Endothelial cell (in vitro differentiated cells): Measurements from ENCODE around the gene LAMC1. TPM values are rescaled to one million over a fixed set of nuclear protein-coding genes. Genes with fewer than 3 reads are reported as not detected.

Source experiments
- DNase-seq: peaks from one replicate; pipeline ENCODE4 v3.0.0; 2021; ENCODE audit warnings: low spot score
- H3K27ac Mint-ChIP-seq: one replicate; pipeline ENCODE4 v1.8.0; 2021; ENCODE audit warnings: mixed read lengths, inconsistent platforms; ENCODE audit not compliant: unreplicated experiment
- H3K27me3 Mint-ChIP-seq: one replicate; pipeline ENCODE4 v1.8.0; 2021; ENCODE audit warnings: mild to moderate bottlenecking, moderate library complexity, mixed read lengths, inconsistent platforms; ENCODE audit not compliant: unreplicated experiment
- H3K36me3 Mint-ChIP-seq: one replicate; pipeline ENCODE4 v1.8.0; 2021; ENCODE audit warnings: mild to moderate bottlenecking, low read depth, mixed read lengths, inconsistent platforms; ENCODE audit not compliant: unreplicated experiment
- H3K4me1 Mint-ChIP-seq: one replicate; pipeline ENCODE4 v1.8.0; 2021; ENCODE audit warnings: mild to moderate bottlenecking, mixed read lengths, inconsistent platforms; ENCODE audit not compliant: unreplicated experiment
- H3K4me3 Mint-ChIP-seq: one replicate; pipeline ENCODE4 v1.8.0; 2021; ENCODE audit warnings: mild to moderate bottlenecking, mixed read lengths, inconsistent platforms; ENCODE audit not compliant: unreplicated experiment
- H3K9me3 Mint-ChIP-seq: one replicate; pipeline ENCODE4 v1.8.0; 2021; ENCODE audit warnings: mixed read lengths, inconsistent platforms; ENCODE audit not compliant: unreplicated experiment
- total RNA-seq: library from RNA; stranded (reverse); fragmentation: NEBNext Ultra II Directional; extraction: Animal tissue kit (Norgen Biotek cat#: 25700); gene quantifications from one replicate; pipeline ENCODE4 v1.2.1, GENCODE V29; 2021; ENCODE audit not compliant: unreplicated experiment
- TF ChIP-seq, protein P1 (sequence below): fragments of 200-600 bp; sonication (generic); IDR thresholded peaks from one replicate; pipeline ENCODE4 v1.5.0; 2021; ENCODE audit warnings: antibody characterized with exemption; ENCODE audit not compliant: unreplicated experiment

Gene LAMC1
- total RNA-seq, 1 donor from 2014 or later = 265 TPM

DNA sequence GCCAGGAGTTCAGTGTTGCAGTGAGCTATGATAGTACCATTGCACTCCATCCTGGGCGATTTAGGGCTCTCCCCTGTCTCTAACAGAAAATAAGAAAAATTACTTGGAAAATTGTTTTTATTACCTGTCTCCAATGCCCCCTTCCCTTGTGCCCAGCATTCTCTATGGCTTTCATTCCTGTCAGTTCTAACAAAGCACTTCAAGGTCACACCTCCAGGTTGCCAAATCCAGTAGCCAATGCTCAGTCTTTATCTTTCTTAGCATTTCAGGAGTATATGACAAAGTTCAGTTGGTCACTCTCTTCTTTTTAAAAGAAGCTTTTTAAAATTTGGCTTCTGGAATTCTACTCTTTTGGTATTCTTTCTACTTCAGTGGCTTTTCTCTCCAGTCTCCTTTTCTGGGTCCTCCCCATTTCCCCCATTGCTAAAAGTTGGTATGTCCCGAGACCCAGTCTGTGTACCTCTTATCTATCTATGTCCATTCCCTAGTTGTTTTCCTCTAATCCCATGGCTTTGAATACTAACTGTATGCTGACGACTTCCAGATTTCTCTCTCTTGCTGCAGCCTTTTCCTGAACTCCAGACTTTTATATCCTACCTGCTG lies 69.9 kb downstream of the LAMC1 start:
- no peaks in the 10 kb centered on the region for H3K36me3 Mint-ChIP-seq
- DNase-seq = no peak
- peaks cover 41% of the 10 kb centered on the region for H3K4me1 Mint-ChIP-seq
- no peaks in the 10 kb centered on the region for H3K27me3 Mint-ChIP-seq
- no peak overlapping the region for H3K27ac Mint-ChIP-seq
- H3K4me3 Mint-ChIP-seq = no peak overlapping the region
- no peaks in the 10 kb centered on the region for H3K9me3 Mint-ChIP-seq
- TF ChIP-seq, protein P1, sequence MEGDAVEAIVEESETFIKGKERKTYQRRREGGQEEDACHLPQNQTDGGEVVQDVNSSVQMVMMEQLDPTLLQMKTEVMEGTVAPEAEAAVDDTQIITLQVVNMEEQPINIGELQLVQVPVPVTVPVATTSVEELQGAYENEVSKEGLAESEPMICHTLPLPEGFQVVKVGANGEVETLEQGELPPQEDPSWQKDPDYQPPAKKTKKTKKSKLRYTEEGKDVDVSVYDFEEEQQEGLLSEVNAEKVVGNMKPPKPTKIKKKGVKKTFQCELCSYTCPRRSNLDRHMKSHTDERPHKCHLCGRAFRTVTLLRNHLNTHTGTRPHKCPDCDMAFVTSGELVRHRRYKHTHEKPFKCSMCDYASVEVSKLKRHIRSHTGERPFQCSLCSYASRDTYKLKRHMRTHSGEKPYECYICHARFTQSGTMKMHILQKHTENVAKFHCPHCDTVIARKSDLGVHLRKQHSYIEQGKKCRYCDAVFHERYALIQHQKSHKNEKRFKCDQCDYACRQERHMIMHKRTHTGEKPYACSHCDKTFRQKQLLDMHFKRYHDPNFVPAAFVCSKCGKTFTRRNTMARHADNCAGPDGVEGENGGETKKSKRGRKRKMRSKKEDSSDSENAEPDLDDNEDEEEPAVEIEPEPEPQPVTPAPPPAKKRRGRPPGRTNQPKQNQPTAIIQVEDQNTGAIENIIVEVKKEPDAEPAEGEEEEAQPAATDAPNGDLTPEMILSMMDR = no peak

DNA sequence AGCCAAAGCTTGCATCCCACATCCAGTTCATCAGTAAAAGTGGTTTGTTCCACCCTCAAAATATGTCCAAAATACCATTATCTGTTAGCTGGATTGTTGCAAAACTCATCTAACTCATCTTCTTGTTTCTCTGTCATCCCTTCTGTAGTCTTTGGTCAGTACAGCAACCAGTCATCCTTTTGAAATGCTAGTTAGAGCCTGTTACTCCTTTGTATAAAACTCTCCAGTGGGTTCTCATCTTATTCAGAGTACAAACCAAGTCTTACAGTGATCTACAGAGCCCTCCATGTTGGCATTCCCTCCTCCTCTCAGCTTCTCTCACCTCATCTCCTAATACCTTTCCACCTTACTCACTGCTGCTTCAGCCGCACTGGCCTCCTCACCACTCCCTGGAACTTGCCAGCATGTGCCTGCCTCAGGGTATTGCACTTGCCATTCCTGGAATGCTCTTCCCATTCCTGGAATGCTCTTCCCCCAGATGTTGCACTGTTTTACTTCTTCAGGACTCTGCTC lies 70.6 kb downstream of the LAMC1 start:
- Mint-ChIP-seq H3K9me3 (no peaks in the 10 kb centered on the region), H3K27ac (no peak overlapping the region), H3K27me3 (no peaks in the 10 kb centered on the region), H3K4me1 (peaks cover 41% of the 10 kb centered on the region), H3K4me3 (no peak overlapping the region), H3K36me3 (no peaks in the 10 kb centered on the region)
- DNase-seq = no peak
- TF ChIP-seq, protein P1 = no peak

DNA sequence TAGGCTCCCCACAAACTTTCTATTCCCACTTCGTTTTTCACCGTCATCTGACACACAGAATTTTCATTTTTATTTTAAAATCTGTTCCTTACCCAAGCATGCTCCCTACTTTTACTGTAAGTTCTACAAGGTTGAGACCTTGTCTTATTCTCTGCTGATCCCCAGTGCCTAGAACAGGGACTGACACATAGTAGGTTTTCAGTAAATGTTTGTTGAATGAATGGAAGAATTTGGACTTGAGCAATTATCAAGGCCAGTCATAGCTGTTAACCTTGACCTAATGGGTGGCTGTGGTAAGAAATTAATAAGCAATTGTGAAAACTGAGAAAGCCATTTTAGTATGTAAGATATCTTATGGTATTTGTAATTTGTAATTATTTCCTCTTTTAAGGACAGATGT lies 71.1 kb downstream of the LAMC1 start:
- no peaks in the 10 kb centered on the region for H3K36me3 Mint-ChIP-seq
- TF ChIP-seq, protein P1 = no peak
- H3K4me3 Mint-ChIP-seq = no peak overlapping the region
- no peak for DNase-seq
- H3K4me1 Mint-ChIP-seq = peaks cover 41% of the 10 kb centered on the region
- H3K9me3 Mint-ChIP-seq = no peaks in the 10 kb centered on the region
- no peaks in the 10 kb centered on the region for H3K27me3 Mint-ChIP-seq
- H3K27ac Mint-ChIP-seq = no peak overlapping the region

DNA sequence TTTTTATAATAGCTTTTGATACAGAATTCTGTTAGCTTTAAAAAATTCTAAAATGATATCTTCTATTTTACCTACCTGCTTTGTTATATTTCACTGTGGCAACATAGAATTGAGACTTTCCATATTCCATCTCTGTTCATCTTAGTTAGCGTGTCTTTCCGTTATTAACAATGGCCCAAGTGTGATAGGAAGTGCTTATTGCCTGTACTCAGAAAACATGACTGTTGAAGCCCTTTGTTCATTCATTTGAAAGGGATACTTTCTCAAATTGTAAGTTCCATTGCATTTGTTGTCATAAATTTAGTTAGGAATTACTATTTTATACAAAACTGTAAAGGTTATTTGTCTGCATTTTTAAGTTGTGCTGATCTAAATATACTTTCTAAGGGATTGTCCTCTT lies 73.1 kb downstream of the LAMC1 start:
- no peak overlapping the region for H3K27ac Mint-ChIP-seq
- TF ChIP-seq, protein P1 = no peak
- no peaks in the 10 kb centered on the region for H3K9me3 Mint-ChIP-seq
- no peaks in the 10 kb centered on the region for H3K27me3 Mint-ChIP-seq
- H3K4me1 Mint-ChIP-seq = peaks cover 32% of the 10 kb centered on the region
- no peaks in the 10 kb centered on the region for H3K36me3 Mint-ChIP-seq
- DNase-seq = no peak
- no peak overlapping the region for H3K4me3 Mint-ChIP-seq

DNA sequence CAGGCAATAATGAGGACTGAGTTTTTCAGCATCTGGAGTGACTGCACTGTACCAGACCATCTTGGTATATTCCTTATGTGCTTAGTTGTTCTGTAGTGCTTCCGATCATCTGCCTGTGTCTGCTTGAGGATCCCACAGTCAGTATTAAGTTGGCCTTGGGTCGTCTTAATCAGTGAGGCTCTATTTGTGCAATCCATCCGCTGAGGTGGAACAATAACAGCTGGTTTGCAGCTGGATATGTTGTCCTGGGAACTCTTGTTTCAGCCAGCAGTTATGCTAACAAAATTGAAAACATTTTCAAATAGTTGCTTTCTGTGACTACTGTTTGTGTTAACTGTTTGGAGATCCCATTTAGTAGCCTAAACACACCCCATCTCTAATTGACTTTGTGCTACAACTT lies 73.7 kb downstream of the LAMC1 start:
- Mint-ChIP-seq H3K4me3 (no peak overlapping the region), H3K9me3 (no peaks in the 10 kb centered on the region), H3K27me3 (no peaks in the 10 kb centered on the region), H3K27ac (no peak overlapping the region), H3K4me1 (peaks cover 27% of the 10 kb centered on the region), H3K36me3 (no peaks in the 10 kb centered on the region)
- TF ChIP-seq, protein P1 = no peak
- no peak for DNase-seq
